CD4-positive, CD25-positive, alpha-beta regulatory T cell (primary cell): ENCODE measurements around the gene CTH. TPM values are rescaled to one million over a fixed set of nuclear protein-coding genes. Genes with fewer than 3 reads are reported as not detected.

Experiments
- ATAC-seq, 2 donors: fragments of 150-1000 bp; cut with Tn5 transposase; one replicate each; pipeline ENCODE4 v1.10.0; 2021; ENCODE audit warnings: low read depth in 2 of 2, moderate number of reproducible peaks in 2 of 2, moderate library complexity in 1 of 2
- DNase-seq, 3 donors: peaks; one replicate each; pipeline versions ENCODE4 v3.0.0 to v3.0.0-alpha.2; 2012 to 2022; ENCODE audit warnings: mixed read lengths in 1 of 3
- H3K27ac ChIP-seq: one replicate; pipeline ENCODE4 v1.7.0; 2013; ENCODE audit warnings: mild to moderate bottlenecking, low read length; ENCODE audit not compliant: insufficient read depth, poor library complexity, severe bottlenecking
- H3K27me3 ChIP-seq: one replicate; pipeline ENCODE4 v1.7.0; 2013; ENCODE audit warnings: low read length; ENCODE audit not compliant: control insufficient read depth, insufficient read depth
- H3K36me3 ChIP-seq: one replicate; pipeline ENCODE4 v1.7.0; 2013; ENCODE audit warnings: mild to moderate bottlenecking, low read length, moderate library complexity; ENCODE audit not compliant: control insufficient read depth, insufficient read depth
- H3K4me1 ChIP-seq: 2 replicates; pipeline ENCODE4 v1.7.0; 2013; ENCODE audit warnings: mild to moderate bottlenecking, low read length; ENCODE audit not compliant: insufficient read depth, control insufficient read depth, poor library complexity, severe bottlenecking
- H3K4me3 ChIP-seq: one replicate; pipeline ENCODE4 v1.7.0; 2013; ENCODE audit warnings: low read depth, mild to moderate bottlenecking, low read length, moderate library complexity
- H3K9me3 ChIP-seq, 2 experiments: 1 replicate in 1 of 2; 2 replicates in 1 of 2; pipeline ENCODE4 v1.7.0; 2013; ENCODE audit warnings: low read length in 2 of 2, mild to moderate bottlenecking in 1 of 2, moderate library complexity in 1 of 2; ENCODE audit not compliant: control insufficient read depth in 2 of 2
- H3K27ac Mint-ChIP-seq, 3 donors: one replicate each; pipeline ENCODE4 v1.8.0; 2020 to 2022; ENCODE audit warnings: mild to moderate bottlenecking in 3 of 3, mixed read lengths in 3 of 3, moderate library complexity in 2 of 3
- H3K27me3 Mint-ChIP-seq: one replicate; pipeline ENCODE4 v1.8.0; 2022; ENCODE audit warnings: mild to moderate bottlenecking, mixed read lengths
- H3K36me3 Mint-ChIP-seq: one replicate; pipeline ENCODE4 v1.8.0; 2020; ENCODE audit warnings: mixed read lengths
- H3K4me1 Mint-ChIP-seq, 4 donors: one replicate each; pipeline ENCODE4 v1.8.0; 2020 to 2022; ENCODE audit warnings: mixed read lengths in 4 of 4, mild to moderate bottlenecking in 1 of 4
- H3K4me3 Mint-ChIP-seq, 4 donors: one replicate each; pipeline ENCODE4 v1.8.0; 2020 to 2022; ENCODE audit warnings: mild to moderate bottlenecking in 4 of 4, mixed read lengths in 4 of 4, moderate library complexity in 3 of 4
- H3K9me3 Mint-ChIP-seq, 7 donors: one replicate each; pipeline ENCODE4 v1.8.0; 2020 to 2022; ENCODE audit warnings: mixed read lengths in 7 of 7, mild to moderate bottlenecking in 3 of 7, moderate library complexity in 2 of 7
- polyA plus RNA-seq, 4 donors: library from polyadenylated mRNA; unstranded; fragments of 300-500 nt; fragmentation: Illumina TruSeq; gene quantifications; one replicate each; pipeline ENCODE4 v1.2.3, GENCODE V29; 2021
- total RNA-seq: library from RNA; stranded (reverse); gene quantifications from one replicate; pipeline ENCODE4 v1.2.3, GENCODE V29; 2022

Gene CTH
- total and polyA plus RNA-seq, 5 donors from 2014 or later = 0.71 to 4.6 (median 2.0) TPM; not detected in 1

GRCh38 chr1:70429219-70429618 lies 18.2 kb downstream of the CTH start:
- Histone ChIP-seq H3K36me3 (no peaks in the 10 kb centered on the region), H3K27me3 (no peaks in the 10 kb centered on the region), H3K4me3 (no peak overlapping the region), H3K27ac (no peak overlapping the region), H3K9me3 (no peaks in the 10 kb centered on the region), H3K4me1 (no peaks in the 10 kb centered on the region)
- DNase-seq (no peak), ATAC-seq (no peak)
- peaks cover 19% of the 10 kb centered on the region for H3K36me3 Mint-ChIP-seq
- H3K27me3 Mint-ChIP-seq = peaks cover 5% of the 10 kb centered on the region
- no peak overlapping the region for H3K27ac Mint-ChIP-seq
- H3K4me3 Mint-ChIP-seq = no peak overlapping the region
- peaks cover 0 to 3% (median 0%) of the 10 kb centered on the region in 4 donors for H3K4me1 Mint-ChIP-seq
- no peaks in the 10 kb centered on the region for H3K9me3 Mint-ChIP-seq

DNA sequence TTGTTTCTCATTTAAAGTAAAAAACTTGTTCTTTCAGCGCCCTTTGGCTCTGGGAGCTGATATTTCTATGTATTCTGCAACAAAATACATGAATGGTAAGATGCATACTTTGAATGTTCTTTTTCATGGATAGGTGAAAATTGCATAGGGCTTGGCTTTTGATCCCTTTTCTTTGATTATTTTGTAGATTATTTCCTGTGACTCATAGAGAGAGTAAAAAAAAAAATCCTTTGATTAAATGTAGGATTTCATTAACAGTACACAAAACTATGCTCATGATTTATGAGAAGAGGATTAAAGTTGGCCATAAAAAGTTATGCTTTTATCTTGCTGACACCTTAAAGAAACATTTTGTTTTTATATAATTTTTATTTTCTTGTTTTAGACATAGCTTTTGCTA lies 18.7 kb downstream of the CTH start:
- H3K27ac Mint-ChIP-seq = no peak overlapping the region
- Histone ChIP-seq H3K9me3 (no peaks in the 10 kb centered on the region), H3K4me3 (no peak overlapping the region), H3K36me3 (no peaks in the 10 kb centered on the region), H3K4me1 (no peaks in the 10 kb centered on the region), H3K27ac (no peak overlapping the region), H3K27me3 (no peaks in the 10 kb centered on the region)
- H3K4me1 Mint-ChIP-seq = peaks cover 0 to 3% (median 0%) of the 10 kb centered on the region in 4 donors
- ATAC-seq (no peak), DNase-seq (no peak)
- no peak overlapping the region for H3K4me3 Mint-ChIP-seq
- no peaks in the 10 kb centered on the region for H3K9me3 Mint-ChIP-seq
- H3K36me3 Mint-ChIP-seq = peaks cover 19% of the 10 kb centered on the region
- H3K27me3 Mint-ChIP-seq = peaks cover 5% of the 10 kb centered on the region

- H3K27me3 ChIP-seq = no peaks in the 10 kb centered on the region
- H3K4me1 Mint-ChIP-seq = no peaks in the 10 kb centered on the region
- no peak overlapping the region for H3K27ac Mint-ChIP-seq
- H3K4me3 Mint-ChIP-seq = no peak overlapping the region
- no peaks in the 10 kb centered on the region for H3K9me3 ChIP-seq
- H3K36me3 ChIP-seq = no peaks in the 10 kb centered on the region
- no peaks in the 10 kb centered on the region for H3K4me1 ChIP-seq
- no peak for ATAC-seq
- H3K9me3 Mint-ChIP-seq = no peaks in the 10 kb centered on the region
- no peak for DNase-seq
- H3K27me3 Mint-ChIP-seq = peaks cover 5% of the 10 kb centered on the region
- H3K27ac ChIP-seq = no peak overlapping the region
- H3K36me3 Mint-ChIP-seq = peaks cover 23% of the 10 kb centered on the region
- H3K4me3 ChIP-seq = no peak overlapping the region
These were observed 20.2 kb downstream of the CTH start for GRCh38 chr1:70431317-70431716.

DNA sequence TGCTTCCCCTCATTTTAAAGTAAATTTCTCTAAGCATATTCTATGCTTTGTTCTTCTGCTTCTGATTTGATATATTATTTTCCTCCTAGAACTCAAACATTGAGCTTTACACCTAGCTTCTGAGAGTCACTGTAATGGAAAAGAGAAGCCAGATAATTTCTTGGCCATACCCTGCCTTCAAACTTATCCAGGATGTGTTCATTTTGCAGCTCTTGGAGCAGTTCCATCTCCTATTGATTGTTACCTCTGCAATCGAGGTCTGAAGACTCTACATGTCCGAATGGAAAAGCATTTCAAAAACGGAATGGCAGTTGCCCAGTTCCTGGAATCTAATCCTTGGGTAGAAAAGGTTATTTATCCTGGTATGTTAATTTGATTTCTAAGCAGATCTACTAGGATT lies 20.8 kb downstream of the CTH start:
- no peak for ATAC-seq
- peaks cover 23% of the 10 kb centered on the region for H3K36me3 Mint-ChIP-seq
- no peak overlapping the region for H3K4me3 ChIP-seq

DNA sequence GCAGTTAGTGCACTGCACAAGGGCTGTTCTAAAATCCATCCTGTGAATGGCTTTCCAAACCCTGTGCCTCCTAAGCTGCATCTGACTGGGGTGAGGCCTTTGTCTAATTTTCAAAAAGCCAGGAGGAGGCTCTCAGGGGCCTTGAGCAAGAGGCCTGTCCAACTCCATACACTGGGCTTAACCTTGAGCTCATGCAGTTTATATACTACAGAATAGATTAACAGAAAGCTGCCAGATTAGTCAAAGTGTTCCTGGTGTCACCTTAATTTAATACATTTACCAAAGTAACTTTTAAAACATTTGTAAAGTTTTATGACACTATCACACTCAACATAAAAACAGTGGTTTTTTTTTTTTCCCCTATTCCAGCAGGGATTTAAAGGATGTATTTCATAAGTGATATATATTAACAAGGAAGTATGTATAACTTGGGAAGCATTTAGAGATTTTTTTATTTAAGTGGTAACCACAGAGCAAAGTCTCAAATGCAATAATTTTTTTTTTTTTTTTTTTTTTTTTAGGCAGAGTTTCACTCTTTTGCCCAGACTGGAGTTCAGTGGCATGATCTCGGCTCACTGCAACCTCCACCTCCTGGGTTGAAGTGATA lies 23.3 kb downstream of the CTH start:
- no peak for ATAC-seq
- Mint-ChIP-seq H3K4me1 (no peaks in the 10 kb centered on the region), H3K27ac (no peak overlapping the region), H3K36me3 (peaks cover 32% of the 10 kb centered on the region), H3K27me3 (peaks cover 5% of the 10 kb centered on the region), H3K9me3 (no peaks in the 10 kb centered on the region), H3K4me3 (no peak overlapping the region)
- no peak overlapping the region for H3K4me3 ChIP-seq
- no peaks in the 10 kb centered on the region for H3K27me3 ChIP-seq
- no peak for DNase-seq
- no peaks in the 10 kb centered on the region for H3K4me1 ChIP-seq
- H3K36me3 ChIP-seq = no peaks in the 10 kb centered on the region
- H3K27ac ChIP-seq = no peak overlapping the region
- no peaks in the 10 kb centered on the region for H3K9me3 ChIP-seq

More for the DNA sequence above, 20.8 kb downstream of the CTH start:
- Mint-ChIP-seq H3K27ac (no peak overlapping the region), H3K4me3 (no peak overlapping the region), H3K4me1 (no peaks in the 10 kb centered on the region), H3K27me3 (peaks cover 5% of the 10 kb centered on the region), H3K9me3 (no peaks in the 10 kb centered on the region)
- DNase-seq = no peak
- Histone ChIP-seq H3K36me3 (no peaks in the 10 kb centered on the region), H3K9me3 (no peaks in the 10 kb centered on the region), H3K27me3 (no peaks in the 10 kb centered on the region), H3K27ac (no peak overlapping the region), H3K4me1 (no peaks in the 10 kb centered on the region)

DNA sequence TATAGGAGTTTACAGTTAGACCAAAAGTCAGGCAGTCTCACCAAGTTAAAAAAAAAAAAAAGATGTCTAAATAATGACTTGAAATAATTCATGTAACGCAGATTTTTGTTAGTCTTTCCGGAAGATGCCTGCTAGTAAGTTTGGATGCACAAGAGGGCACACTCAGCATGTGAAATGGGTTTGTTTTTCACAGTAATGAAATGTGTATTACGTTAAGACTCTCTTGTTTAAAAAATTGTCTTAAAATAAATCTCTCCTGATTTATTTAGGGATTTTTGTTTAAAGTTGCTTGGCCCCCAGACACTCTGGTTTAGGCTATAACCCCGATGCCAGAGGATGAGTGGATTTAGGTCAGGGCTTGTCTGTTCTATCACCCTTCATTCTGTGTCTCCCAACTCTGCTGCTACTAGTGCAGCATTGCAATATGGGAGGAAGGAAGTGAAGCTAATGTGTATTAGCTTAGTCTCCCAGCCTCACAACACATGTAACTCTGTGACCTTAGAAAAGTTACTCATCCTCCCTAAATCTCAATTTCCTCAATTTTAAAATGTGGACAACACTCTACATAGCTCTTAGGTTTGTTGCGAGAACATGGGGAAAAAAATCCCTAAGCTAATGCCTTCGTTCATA lies 25.7 kb downstream of the CTH start:
- Mint-ChIP-seq H3K27ac (no peak overlapping the region), H3K36me3 (peaks cover 27% of the 10 kb centered on the region), H3K9me3 (no peaks in the 10 kb centered on the region), H3K4me1 (no peaks in the 10 kb centered on the region), H3K4me3 (no peak overlapping the region), H3K27me3 (peaks cover 5% of the 10 kb centered on the region)
- Histone ChIP-seq H3K4me3 (no peak overlapping the region), H3K27me3 (no peaks in the 10 kb centered on the region), H3K9me3 (no peaks in the 10 kb centered on the region), H3K27ac (no peak overlapping the region), H3K36me3 (no peaks in the 10 kb centered on the region), H3K4me1 (no peaks in the 10 kb centered on the region)
- no peak for ATAC-seq
- no peak for DNase-seq

DNA sequence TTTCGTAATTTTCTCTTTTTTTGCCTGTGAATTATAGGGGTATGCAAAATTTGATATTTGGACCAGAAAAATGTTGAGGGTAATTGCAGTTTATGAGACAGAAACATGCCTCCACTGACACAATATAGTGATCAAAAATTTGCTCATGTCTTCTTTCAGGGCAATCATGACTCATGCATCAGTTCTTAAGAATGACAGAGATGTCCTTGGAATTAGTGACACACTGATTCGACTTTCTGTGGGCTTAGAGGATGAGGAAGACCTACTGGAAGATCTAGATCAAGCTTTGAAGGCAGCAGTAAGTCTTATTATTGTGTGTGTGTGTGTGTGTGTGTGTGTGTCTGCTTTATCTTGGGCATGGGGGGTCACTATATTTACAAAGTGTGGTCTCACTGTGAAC lies 27.5 kb downstream of the CTH start:
- Mint-ChIP-seq H3K9me3 (no peaks in the 10 kb centered on the region), H3K4me1 (no peaks in the 10 kb centered on the region), H3K27ac (no peak overlapping the region), H3K36me3 (peaks cover 16% of the 10 kb centered on the region), H3K4me3 (no peak overlapping the region), H3K27me3 (no peaks in the 10 kb centered on the region)
- DNase-seq = no peak
- no peak for ATAC-seq
- Histone ChIP-seq H3K27ac (no peak overlapping the region), H3K4me1 (no peaks in the 10 kb centered on the region), H3K4me3 (no peak overlapping the region), H3K9me3 (no peaks in the 10 kb centered on the region), H3K36me3 (no peaks in the 10 kb centered on the region), H3K27me3 (no peaks in the 10 kb centered on the region)
